GM23338 (cell line): Measurements from ENCODE around the gene CCDC183. TPM values are rescaled to one million over a fixed set of nuclear protein-coding genes. Genes with fewer than 3 reads are reported as not detected.

Experiments
- ATAC-seq: fragments of 200-7000 bp; cut with Tn5 transposase; 3 replicates; pipeline ENCODE4 v1.9.1; 2020
- DNase-seq: peaks from one replicate; pipeline ENCODE4 v3.0.0-alpha.2; 2015; ENCODE audit warnings: low spot score
- H2AFZ ChIP-seq: fragments of 200-600 bp; sonication (generic); 2 replicates; pipeline ENCODE4 v1.8.0; 2016; ENCODE audit warnings: antibody characterized with exemption, mild to moderate bottlenecking, moderate library complexity
- H3F3A ChIP-seq: fragments of 200-600 bp; sonication (generic); replicated peaks from 2 replicates; pipeline ENCODE4 v1.8.0; 2017; ENCODE audit warnings: antibody characterized with exemption, mixed run types, low read depth
- H3K27ac ChIP-seq: fragments of 200-600 bp; sonication (generic); 2 replicates; pipeline ENCODE4 v1.6.1; 2016; ENCODE audit warnings: low read depth
- H3K27me3 ChIP-seq: fragments of 200-600 bp; sonication (generic); 2 replicates; pipeline ENCODE4 v1.8.0; 2016; ENCODE audit warnings: mild to moderate bottlenecking, mixed run types, moderate library complexity; ENCODE audit not compliant: insufficient read depth
- H3K36me3 ChIP-seq: fragments of 200-600 bp; sonication (generic); 2 replicates; pipeline ENCODE4 v1.8.0; 2016; ENCODE audit warnings: mild to moderate bottlenecking; ENCODE audit not compliant: insufficient read depth
- H3K4me1 ChIP-seq: fragments of 200-600 bp; sonication (generic); 2 replicates; pipeline ENCODE4 v1.8.0; 2016; ENCODE audit warnings: mild to moderate bottlenecking, moderate library complexity; ENCODE audit not compliant: insufficient read depth
- H3K4me2 ChIP-seq: fragments of 200-600 bp; sonication (generic); 2 replicates; pipeline ENCODE4 v1.7.1; 2017; ENCODE audit warnings: mixed run types
- H3K4me3 ChIP-seq: fragments of 200-600 bp; sonication (generic); 2 replicates; pipeline ENCODE4 v1.6.1; 2016; ENCODE audit warnings: mixed run types
- H3K79me2 ChIP-seq: fragments of 200-600 bp; sonication (generic); replicated peaks from 2 replicates; pipeline ENCODE4 v1.8.0; 2017; ENCODE audit warnings: mild to moderate bottlenecking; ENCODE audit not compliant: insufficient read depth
- H3K9me2 ChIP-seq: fragments of 200-600 bp; sonication (generic); 2 replicates; pipeline ENCODE4 v1.8.0; 2017; ENCODE audit not compliant: insufficient read depth
- H4K20me1 ChIP-seq: fragments of 200-600 bp; sonication (generic); replicated peaks from 2 replicates; pipeline ENCODE4 v1.8.0; 2017; ENCODE audit warnings: mild to moderate bottlenecking; ENCODE audit not compliant: insufficient read depth
- H3K27ac Mint-ChIP-seq: 2 replicates; pipeline ENCODE4 v1.8.0; 2020; ENCODE audit warnings: inconsistent platforms, mild to moderate bottlenecking, moderate library complexity, mixed read lengths
- H3K27me3 Mint-ChIP-seq: 3 replicates; pipeline ENCODE4 v1.8.0; 2022; ENCODE audit warnings: low read depth, mild to moderate bottlenecking, moderate library complexity, mixed read lengths, inconsistent platforms; ENCODE audit not compliant: insufficient read depth, poor library complexity
- H3K36me3 Mint-ChIP-seq: 3 replicates; pipeline ENCODE4 v1.8.0; 2021; ENCODE audit warnings: low read depth, mild to moderate bottlenecking, inconsistent platforms, moderate library complexity, mixed read lengths
- H3K4me1 Mint-ChIP-seq: 3 replicates; pipeline ENCODE4 v1.8.0; 2020; ENCODE audit warnings: mild to moderate bottlenecking, inconsistent platforms, mixed read lengths
- H3K4me3 Mint-ChIP-seq: 3 replicates; pipeline ENCODE4 v1.8.0; 2021; ENCODE audit warnings: moderate library complexity, mild to moderate bottlenecking, inconsistent platforms, mixed read lengths
- H3K9me3 Mint-ChIP-seq: 3 replicates; pipeline ENCODE4 v1.8.0; 2020; ENCODE audit warnings: moderate library complexity, mild to moderate bottlenecking, inconsistent platforms, mixed read lengths
- ETS1 ChIP-seq: IDR thresholded peaks from 2 replicates; pipeline ENCODE4 v1.6.1; 2016; ENCODE audit warnings: antibody characterized with exemption
- NANOG ChIP-seq: IDR thresholded peaks from 2 replicates; pipeline ENCODE4 v1.6.1; 2016; ENCODE audit warnings: antibody characterized with exemption, borderline replicate concordance
- POLR2AphosphoS5 ChIP-seq: IDR thresholded peaks from 2 replicates; pipeline ENCODE4 v1.6.1; 2016; ENCODE audit warnings: antibody characterized with exemption, low read depth
- ZNF331 ChIP-seq: fragments of 250-450 bp; sonication (Bioruptor Pico); IDR thresholded peaks from 2 replicates; pipeline ENCODE4 v1.5.0; 2020; ENCODE audit warnings: low read depth, mild to moderate bottlenecking, moderate library complexity
- polyA plus RNA-seq: library from polyadenylated mRNA; unstranded; fragments of >200 nt; fragmentation: Nextera tagmentation; extraction: Ambion mirVana; gene quantifications from 2 replicates; pipeline ENCODE4 v1.2.1, GENCODE V29; 2016
- total RNA-seq: library from RNA; depleted of rRNA; stranded (reverse); fragments of >200 nt; shearing (Covaris generic); gene quantifications from 2 replicates; pipeline ENCODE4 v1.2.3, GENCODE V29; 2014
- TF ChIP-seq, protein P1 (sequence below): IDR thresholded peaks from one replicate; pipeline ENCODE4 v1.6.1; 2018; ENCODE audit warnings: antibody characterized with exemption; ENCODE audit not compliant: unreplicated experiment

The CCDC183 gene
- total and polyA plus RNA-seq, 2 experiments from 2014 or later = 1.1 to 1.2 TPM

DNA sequence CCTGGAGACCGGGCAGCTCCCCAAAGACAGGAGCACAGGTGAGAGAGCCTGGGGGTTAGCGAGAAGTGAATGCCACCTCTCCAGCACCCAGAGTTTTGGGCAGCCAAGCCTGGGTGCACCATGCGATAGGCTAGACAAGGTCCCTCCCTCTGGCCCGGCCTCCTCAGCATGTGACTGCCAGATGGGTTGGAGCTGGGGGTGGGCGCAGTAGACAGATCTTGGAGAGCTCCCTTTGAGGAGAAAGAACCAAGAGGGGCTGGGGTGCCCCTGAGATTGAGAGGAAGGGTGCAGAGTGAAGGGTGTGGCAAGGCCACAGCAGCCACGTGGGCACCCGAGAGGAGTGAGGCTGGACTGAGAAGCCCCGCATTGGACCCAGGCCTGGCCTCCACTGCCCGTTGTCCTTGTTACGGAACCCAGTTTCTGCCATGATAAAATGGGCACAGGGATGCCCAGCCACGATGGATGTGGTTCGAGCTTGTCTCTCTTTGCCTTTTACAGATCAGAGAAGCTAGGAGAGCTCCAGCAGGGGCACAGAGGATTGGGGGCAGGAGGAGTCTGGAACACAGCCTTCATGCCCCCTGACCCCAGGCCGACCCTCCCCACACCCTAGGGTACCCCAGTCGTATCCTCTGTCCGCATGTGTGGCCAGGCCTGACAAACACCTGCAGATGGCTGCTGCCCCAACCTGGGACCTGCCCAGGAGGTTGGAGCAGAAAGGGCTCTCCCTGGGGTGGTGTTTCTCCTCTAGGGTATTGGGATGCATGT, 3.6 kb upstream of the CCDC183 start:
- Histone ChIP-seq H3K4me1 (peaks cover 13% of the 10 kb centered on the region), H4K20me1 (peaks cover 14% of the 10 kb centered on the region), H3K4me3 (no peak overlapping the region), H3K27me3 (no peaks in the 10 kb centered on the region), H3K9me2 (no peaks in the 10 kb centered on the region), H2AFZ (no peak overlapping the region), H3F3A (0 out of 2 replicates have a peak, but pooled peaks cover 6% of the 10 kb centered on the region), H3K36me3 (no peaks in the 10 kb centered on the region), H3K4me2 (peak overlapping the region; percentile 88; the same call in 1 of the 2 replicates), H3K27ac (no peak overlapping the region), H3K79me2 (0 out of 2 replicates have a peak, but pooled peaks cover 4% of the 10 kb centered on the region)
- H3K9me3 Mint-ChIP-seq = no peaks in the 10 kb centered on the region
- ATAC-seq = no peak
- H3K27me3 Mint-ChIP-seq = peaks cover 20% of the 10 kb centered on the region
- DNase-seq = no peak
- H3K27ac Mint-ChIP-seq = 0 out of 2 replicates have a peak overlapping the region, but pooled peaks have one; percentile 36
- TF ChIP-seq POLR2AphosphoS5 = no peak
- no peak for TF ChIP-seq NANOG
- H3K36me3 Mint-ChIP-seq = peaks cover 8% of the 10 kb centered on the region; the same call in 2 of the 3 replicates
- H3K4me3 Mint-ChIP-seq = peak overlapping the region; percentile 84
- H3K4me1 Mint-ChIP-seq = peaks cover 33% of the 10 kb centered on the region

DNA sequence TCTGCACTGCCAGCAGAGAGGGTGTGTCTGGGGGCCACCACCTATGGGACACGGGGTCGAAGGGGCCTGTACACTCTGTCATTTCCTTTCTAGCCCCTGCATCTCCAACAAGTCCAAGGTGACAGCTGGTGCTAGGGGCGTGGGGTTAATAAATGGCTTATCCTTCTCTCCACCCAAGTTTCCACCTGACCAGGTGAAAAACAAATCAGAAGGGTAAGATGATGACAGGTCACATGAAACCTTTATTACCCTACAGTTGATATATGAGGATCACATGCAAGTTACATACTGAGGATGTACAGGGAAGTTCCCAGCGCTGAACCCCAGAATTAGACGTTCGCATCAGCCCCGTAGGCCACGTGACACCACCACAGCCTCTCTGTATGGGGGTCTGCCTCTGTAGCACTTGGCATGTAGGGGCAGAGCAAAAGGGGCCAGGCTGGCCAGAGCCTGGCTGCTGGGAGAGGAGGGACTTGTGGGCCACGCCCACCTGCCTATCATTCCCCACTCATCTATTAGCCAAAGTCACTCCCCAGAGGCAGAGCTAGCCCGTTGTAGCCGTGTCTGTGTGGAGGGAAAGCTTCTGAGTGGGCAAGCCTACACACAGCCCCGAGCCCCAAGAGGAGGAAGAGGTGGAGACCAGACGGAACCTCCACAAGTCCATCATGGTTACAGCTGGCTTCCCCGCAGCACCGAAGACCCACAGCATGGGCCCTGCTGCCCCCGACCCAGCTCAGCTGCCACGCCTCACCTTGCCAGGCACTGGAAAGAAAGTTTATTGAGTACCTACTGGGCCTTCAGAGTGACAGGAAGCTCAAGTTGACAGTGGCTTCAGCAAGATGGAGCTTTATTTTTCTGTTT, 2.8 kb upstream of the CCDC183 start:
- Histone ChIP-seq H3K36me3 (no peaks in the 10 kb centered on the region), H3K27ac (no peak overlapping the region), H3F3A (0 out of 2 replicates have a peak, but pooled peaks cover 6% of the 10 kb centered on the region), H3K79me2 (0 out of 2 replicates have a peak, but pooled peaks cover 4% of the 10 kb centered on the region), H3K4me3 (no peak overlapping the region), H3K27me3 (0 out of 2 replicates have a peak, but pooled peaks cover under 1% of the 10 kb centered on the region), H3K9me2 (no peaks in the 10 kb centered on the region), H2AFZ (no peak overlapping the region), H3K4me2 (no peak overlapping the region), H4K20me1 (peaks cover 14% of the 10 kb centered on the region), H3K4me1 (peaks cover 13% of the 10 kb centered on the region)
- DNase-seq (peak; percentile 38), ATAC-seq (no peak)
- Mint-ChIP-seq H3K27me3 (peaks cover 20% of the 10 kb centered on the region), H3K27ac (no peak overlapping the region), H3K4me3 (peak overlapping the region; percentile 9; the same call in 1 of the 3 replicates), H3K36me3 (peaks cover 8% of the 10 kb centered on the region; the same call in 2 of the 3 replicates), H3K4me1 (peaks cover 30% of the 10 kb centered on the region), H3K9me3 (no peaks in the 10 kb centered on the region)
- TF ChIP-seq, protein P1, sequence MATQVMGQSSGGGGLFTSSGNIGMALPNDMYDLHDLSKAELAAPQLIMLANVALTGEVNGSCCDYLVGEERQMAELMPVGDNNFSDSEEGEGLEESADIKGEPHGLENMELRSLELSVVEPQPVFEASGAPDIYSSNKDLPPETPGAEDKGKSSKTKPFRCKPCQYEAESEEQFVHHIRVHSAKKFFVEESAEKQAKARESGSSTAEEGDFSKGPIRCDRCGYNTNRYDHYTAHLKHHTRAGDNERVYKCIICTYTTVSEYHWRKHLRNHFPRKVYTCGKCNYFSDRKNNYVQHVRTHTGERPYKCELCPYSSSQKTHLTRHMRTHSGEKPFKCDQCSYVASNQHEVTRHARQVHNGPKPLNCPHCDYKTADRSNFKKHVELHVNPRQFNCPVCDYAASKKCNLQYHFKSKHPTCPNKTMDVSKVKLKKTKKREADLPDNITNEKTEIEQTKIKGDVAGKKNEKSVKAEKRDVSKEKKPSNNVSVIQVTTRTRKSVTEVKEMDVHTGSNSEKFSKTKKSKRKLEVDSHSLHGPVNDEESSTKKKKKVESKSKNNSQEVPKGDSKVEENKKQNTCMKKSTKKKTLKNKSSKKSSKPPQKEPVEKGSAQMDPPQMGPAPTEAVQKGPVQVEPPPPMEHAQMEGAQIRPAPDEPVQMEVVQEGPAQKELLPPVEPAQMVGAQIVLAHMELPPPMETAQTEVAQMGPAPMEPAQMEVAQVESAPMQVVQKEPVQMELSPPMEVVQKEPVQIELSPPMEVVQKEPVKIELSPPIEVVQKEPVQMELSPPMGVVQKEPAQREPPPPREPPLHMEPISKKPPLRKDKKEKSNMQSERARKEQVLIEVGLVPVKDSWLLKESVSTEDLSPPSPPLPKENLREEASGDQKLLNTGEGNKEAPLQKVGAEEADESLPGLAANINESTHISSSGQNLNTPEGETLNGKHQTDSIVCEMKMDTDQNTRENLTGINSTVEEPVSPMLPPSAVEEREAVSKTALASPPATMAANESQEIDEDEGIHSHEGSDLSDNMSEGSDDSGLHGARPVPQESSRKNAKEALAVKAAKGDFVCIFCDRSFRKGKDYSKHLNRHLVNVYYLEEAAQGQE = no peak
- TF ChIP-seq NANOG (no peak), ETS1 (no peak), ZNF331 (CRISPR knock-in tag) (no peak)
